RWPE2 (cell line): Measurements from ENCODE around the gene MCRS1.

Experiments used
- ATAC-seq: fragments of 200-7000 bp; cut with Tn5 transposase; 3 replicates; pipeline ENCODE4 v1.9.1; 2021; ENCODE audit warnings: low read depth
- DNase-seq: peaks from one replicate; pipeline ENCODE4 v3.0.0-alpha.2; 2020; ENCODE audit warnings: low spot score
- H3K27ac ChIP-seq: fragments of 450-650 bp; 2 replicates; pipeline ENCODE4 v1.5.1; 2017; ENCODE audit warnings: mild to moderate bottlenecking; ENCODE audit not compliant: poor library complexity, severe bottlenecking
- H3K27me3 ChIP-seq: fragments of 250-450 bp; sonication (Bioruptor Pico); 2 replicates; pipeline ENCODE4 v1.5.1; 2021; ENCODE audit warnings: mild to moderate bottlenecking, moderate library complexity; ENCODE audit not compliant: insufficient read depth, poor library complexity, severe bottlenecking
- H3K36me3 ChIP-seq: fragments of 250-450 bp; sonication (Bioruptor Pico); 2 replicates; pipeline ENCODE4 v1.5.1; 2020; ENCODE audit warnings: low read depth, mild to moderate bottlenecking, moderate library complexity
- H3K4me1 ChIP-seq: fragments of 250-450 bp; sonication (Bioruptor Pico); 2 replicates; pipeline ENCODE4 v1.5.1; 2021; ENCODE audit warnings: mild to moderate bottlenecking, moderate library complexity; ENCODE audit not compliant: insufficient read depth, poor library complexity, severe bottlenecking
- H3K4me3 ChIP-seq: fragments of 250-450 bp; sonication (Bioruptor Pico); 2 replicates; pipeline ENCODE4 v1.5.1; 2021; ENCODE audit warnings: mild to moderate bottlenecking, moderate library complexity; ENCODE audit not compliant: severe bottlenecking
- H3K9me3 ChIP-seq: fragments of 250-450 bp; sonication (Bioruptor Pico); 2 replicates; pipeline ENCODE4 v1.5.1; 2021; ENCODE audit warnings: mild to moderate bottlenecking, moderate library complexity; ENCODE audit not compliant: severe bottlenecking
- CTCF ChIP-seq: fragments of 450-650 bp; IDR thresholded peaks from one replicate; pipeline ENCODE4 v1.5.1; 2017; ENCODE audit warnings: mild to moderate bottlenecking, moderate library complexity; ENCODE audit not compliant: poor library complexity, severe bottlenecking

The MCRS1 gene

GRCh38 chr12:49546481-49546880, 21.5 kb downstream of the MCRS1 start:
- no peak overlapping the region for H3K27ac ChIP-seq
- TF ChIP-seq CTCF, result no peak
- peaks cover 8% of the 10 kb centered on the region for H3K4me1 ChIP-seq
- H3K36me3 ChIP-seq, result no peaks in the 10 kb centered on the region
- no peaks in the 10 kb centered on the region for H3K27me3 ChIP-seq
- DNase-seq, result no peak
- no peaks in the 10 kb centered on the region for H3K9me3 ChIP-seq
- no peak for ATAC-seq
- no peak overlapping the region for H3K4me3 ChIP-seq

GRCh38 chr12:49545815-49546214, 22.1 kb downstream of the MCRS1 start:
- H3K27me3 ChIP-seq, result no peaks in the 10 kb centered on the region
- no peaks in the 10 kb centered on the region for H3K9me3 ChIP-seq
- H3K4me1 ChIP-seq, result peaks cover 8% of the 10 kb centered on the region
- DNase-seq (no peak), ATAC-seq (no peak)
- no peak overlapping the region for H3K4me3 ChIP-seq
- TF ChIP-seq CTCF, result no peak
- no peak overlapping the region for H3K27ac ChIP-seq
- no peaks in the 10 kb centered on the region for H3K36me3 ChIP-seq

- no peaks in the 10 kb centered on the region for H3K36me3 ChIP-seq
- no peak overlapping the region for H3K27ac ChIP-seq
- peaks cover 8% of the 10 kb centered on the region for H3K4me1 ChIP-seq
- TF ChIP-seq CTCF, result no peak
- H3K4me3 ChIP-seq, result no peak overlapping the region
- ATAC-seq (no peak), DNase-seq (no peak)
- H3K27me3 ChIP-seq, result peaks cover 7% of the 10 kb centered on the region
- no peaks in the 10 kb centered on the region for H3K9me3 ChIP-seq
Observed at GRCh38 chr12:49543914-49544815, 23.8 kb downstream of the MCRS1 start.

GRCh38 chr12:49543221-49543913, 24.6 kb downstream of the MCRS1 start:
- ATAC-seq (no peak), DNase-seq (no peak)
- Histone ChIP-seq H3K9me3 (no peaks in the 10 kb centered on the region), H3K4me1 (peaks cover 8% of the 10 kb centered on the region), H3K27ac (no peak overlapping the region), H3K4me3 (no peak overlapping the region), H3K27me3 (peaks cover 8% of the 10 kb centered on the region), H3K36me3 (no peaks in the 10 kb centered on the region)
- no peak for TF ChIP-seq CTCF
